ENCODE measurements around the gene TENT4B. TPM values are rescaled to one million over a fixed set of nuclear protein-coding genes. Genes with fewer than 3 reads are reported as not detected.

The TENT4B gene
- total RNA-seq, 1 experiment from 2014 or later: 16.9 TPM

- H2AFZ ChIP-seq (ENCODE audit: low read depth, low read length, poor library complexity, severe bottlenecking): no peak overlapping the region
- H3K4me2 ChIP-seq (ENCODE audit: low read length): no peak overlapping the region
- H3K27me3 ChIP-seq (ENCODE audit: insufficient read depth, low read length): no peaks in the 10 kb centered on the region
- no peaks in the 10 kb centered on the region for H3K36me3 ChIP-seq (ENCODE audit: control insufficient read depth in 1 of 2, insufficient read depth in 2 of 2, low read length in 2 of 2)
- no peaks in the 10 kb centered on the region for H4K20me1 ChIP-seq (ENCODE audit: insufficient read depth)
- no peak overlapping the region for H3K9ac ChIP-seq (ENCODE audit: low read length)
- POLR2A ChIA-PET: interaction anchor here (0.6 kb wide), 1 partner anchor 19 kb away, joined by 3 read pairs; no protein-coding TSS in a partner anchor
- DNase-seq (ENCODE audit: low read depth, low spot score) (no peak), ATAC-seq (no peak)
- H3K4me3 ChIP-seq (replicated peaks in 1 of 2; ENCODE audit: low read depth in 1 of 2, low read length in 2 of 2): no peak overlapping the region
- CTCF ChIA-PET: no interaction called here
- no peaks in the 10 kb centered on the region for H3K9me2 ChIP-seq (ENCODE audit: insufficient read depth)
- intact Hi-C loops (cut with micrococcal nuclease): no loop called here
- no peak for TF ChIP-seq YY1 (IDR thresholded peaks at IDR 0.05; ENCODE audit: extremely low read depth, insufficient replicate concordance, low read depth, low read length)
- TF ChIP-seq SIN3A (IDR thresholded peaks at IDR 0.05; ENCODE audit: low read depth): no peak
- no peak for TF ChIP-seq SP1 (IDR thresholded peaks at IDR 0.05; ENCODE audit: low read depth)
- no peak for TF ChIP-seq EZH2phosphoT487 (IDR thresholded peaks at IDR 0.05; ENCODE audit: borderline replicate concordance)
- no peak for TF ChIP-seq POLR2A (IDR thresholded peaks at IDR 0.05; ENCODE audit: borderline replicate concordance, extremely low read depth, insufficient read depth, insufficient read length)
- no peak for TF ChIP-seq ZNF274 (IDR thresholded peaks at IDR 0.05; ENCODE audit: low read depth, low read length)
- TF ChIP-seq EGR1 (IDR thresholded peaks at IDR 0.05; ENCODE audit: low read depth): no peak
- H3K4me1 ChIP-seq (ENCODE audit: control insufficient read depth in 1 of 2, insufficient read depth in 2 of 2, low read length in 2 of 2): peaks cover 15 to 21% of the 10 kb centered on the region in 2 experiments
- H3K9me3 ChIP-seq (ENCODE audit: control insufficient read depth in 1 of 2, insufficient read depth in 1 of 2, low read depth in 1 of 2, low read length in 2 of 2): no peaks in the 10 kb centered on the region
- 0 out of 2 replicates have a peak, but pooled peaks cover 5% of the 10 kb centered on the region for H3K79me2 ChIP-seq (ENCODE audit: insufficient read depth, low read length)
- H3K27ac ChIP-seq (ENCODE audit: low read depth, low read length): no peak overlapping the region
- no TSS peak for BruUV-seq (replicated peaks)
- RAD21 ChIA-PET (ENCODE audit: low non-redundant PET in 1 of 2, low total read pairs in 2 of 2, uncharacterized antibody in 2 of 2, unreplicated experiment in 2 of 2): no interaction called here
These were observed 117.5 kb downstream of the TENT4B start for GRCh38 chr16:50270510-50271147.

- BruUV-seq (replicated peaks): no TSS peak
- Histone ChIP-seq H3K36me3 (ENCODE audit: control insufficient read depth in 1 of 2, insufficient read depth in 2 of 2, low read length in 2 of 2) (no peaks in the 10 kb centered on the region), H2AFZ (ENCODE audit: low read depth, low read length, poor library complexity, severe bottlenecking) (no peak overlapping the region), H3K27ac (ENCODE audit: low read depth, low read length) (no peak overlapping the region), H3K4me2 (ENCODE audit: low read length) (no peak overlapping the region), H3K4me1 (ENCODE audit: control insufficient read depth in 1 of 2, insufficient read depth in 2 of 2, low read length in 2 of 2) (peaks cover 8 to 14% of the 10 kb centered on the region in 2 experiments; a peak in 3 of 4 replicates), H4K20me1 (ENCODE audit: insufficient read depth) (no peaks in the 10 kb centered on the region), H3K27me3 (ENCODE audit: insufficient read depth, low read length) (no peaks in the 10 kb centered on the region), H3K4me3 (replicated peaks in 1 of 2; ENCODE audit: low read depth in 1 of 2, low read length in 2 of 2) (no peak overlapping the region), H3K9me2 (ENCODE audit: insufficient read depth) (no peaks in the 10 kb centered on the region), H3K9ac (ENCODE audit: low read length) (no peak overlapping the region), H3K9me3 (ENCODE audit: control insufficient read depth in 1 of 2, insufficient read depth in 1 of 2, low read depth in 1 of 2, low read length in 2 of 2) (no peaks in the 10 kb centered on the region), H3K79me2 (ENCODE audit: insufficient read depth, low read length) (peaks cover 7% of the 10 kb centered on the region; the same call in 1 of the 2 replicates)
- ATAC-seq (no peak), DNase-seq (ENCODE audit: low read depth, low spot score) (no peak)
- POLR2A ChIA-PET: interaction anchor here (0.6 kb wide), 1 partner anchor 20 kb away, joined by 3 read pairs; no protein-coding TSS in a partner anchor
- CTCF ChIA-PET: no interaction called here
- intact Hi-C loops (cut with micrococcal nuclease): no loop called here
- RAD21 ChIA-PET (ENCODE audit: low non-redundant PET in 1 of 2, low total read pairs in 2 of 2, uncharacterized antibody in 2 of 2, unreplicated experiment in 2 of 2): no interaction called here
- no peak for TF ChIP-seq ZBTB33 (IDR thresholded peaks at IDR 0.05; ENCODE audit: extremely low read depth, insufficient replicate concordance, low read length)
- TF ChIP-seq ZFX (IDR thresholded peaks at IDR 0.05): no peak
- no peak for TF ChIP-seq REST (IDR thresholded peaks at IDR 0.05; ENCODE audit: low read depth)
- TF ChIP-seq CEBPB (IDR thresholded peaks at IDR 0.05; ENCODE audit: low read depth): no peak
- no peak for TF ChIP-seq EZH2 (IDR thresholded peaks at IDR 0.05)
These were observed 118.3 kb downstream of the TENT4B start for GRCh38 chr16:50271148-50272041.

Data from HCT116 (cell line).